Measurements from ENCODE around the gene MTSS2.
A peak's percentile ranks its signal among the peaks of the same experiment; 100 is the strongest.

The MTSS2 gene

GRCh38 chr16:70695331-70696070, 9.6 kb upstream of the MTSS2 start:
- no peak overlapping the region for H3K4me3 Mint-ChIP-seq
- H3K36me3 Mint-ChIP-seq: peaks cover 34% of the 10 kb centered on the region
- no peaks in the 10 kb centered on the region for H3K27me3 Mint-ChIP-seq
- no peaks in the 10 kb centered on the region for H3K9me3 Mint-ChIP-seq
- no peak overlapping the region for H3K27ac Mint-ChIP-seq
- no peak for ATAC-seq
- no peaks in the 10 kb centered on the region for H3K4me1 Mint-ChIP-seq

- Mint-ChIP-seq H3K27ac (no peak overlapping the region), H3K27me3 (no peaks in the 10 kb centered on the region), H3K4me1 (no peaks in the 10 kb centered on the region), H3K4me3 (no peak overlapping the region), H3K36me3 (peaks cover 34% of the 10 kb centered on the region), H3K9me3 (no peaks in the 10 kb centered on the region)
- ATAC-seq: no peak
Measured at GRCh38 chr16:70694868-70695218, 9.0 kb upstream of the MTSS2 start.

GRCh38 chr16:70694088-70694867, 8.4 kb upstream of the MTSS2 start:
- Mint-ChIP-seq H3K9me3 (no peaks in the 10 kb centered on the region), H3K4me3 (no peak overlapping the region), H3K36me3 (peaks cover 33% of the 10 kb centered on the region), H3K27me3 (no peaks in the 10 kb centered on the region), H3K4me1 (no peaks in the 10 kb centered on the region), H3K27ac (no peak overlapping the region)
- ATAC-seq: no peak

- Mint-ChIP-seq H3K4me1 (no peaks in the 10 kb centered on the region), H3K27ac (no peak overlapping the region), H3K36me3 (peaks cover 27% of the 10 kb centered on the region), H3K27me3 (no peaks in the 10 kb centered on the region), H3K4me3 (no peak overlapping the region), H3K9me3 (no peaks in the 10 kb centered on the region)
- ATAC-seq: no peak
Measured at GRCh38 chr16:70692873-70693671, 7.2 kb upstream of the MTSS2 start.

- Mint-ChIP-seq H3K36me3 (peaks cover 27% of the 10 kb centered on the region), H3K4me1 (no peaks in the 10 kb centered on the region), H3K27me3 (no peaks in the 10 kb centered on the region), H3K9me3 (no peaks in the 10 kb centered on the region), H3K27ac (no peak overlapping the region), H3K4me3 (no peak overlapping the region)
- no peak for ATAC-seq
Measured at GRCh38 chr16:70692130-70692872, 6.4 kb upstream of the MTSS2 start.

- H3K27me3 Mint-ChIP-seq: no peaks in the 10 kb centered on the region
- no peak for ATAC-seq
- H3K9me3 Mint-ChIP-seq: no peaks in the 10 kb centered on the region
- H3K27ac Mint-ChIP-seq: no peak overlapping the region
- peaks cover 3% of the 10 kb centered on the region for H3K4me1 Mint-ChIP-seq
- no peak overlapping the region for H3K4me3 Mint-ChIP-seq
- peaks cover 29% of the 10 kb centered on the region for H3K36me3 Mint-ChIP-seq
Measured at GRCh38 chr16:70691223-70692129, 5.6 kb upstream of the MTSS2 start.

- Mint-ChIP-seq H3K4me1 (peaks cover 5% of the 10 kb centered on the region), H3K27ac (no peak overlapping the region), H3K9me3 (no peaks in the 10 kb centered on the region), H3K36me3 (peaks cover 22% of the 10 kb centered on the region), H3K27me3 (no peaks in the 10 kb centered on the region), H3K4me3 (no peak overlapping the region)
- ATAC-seq: no peak
Measured at GRCh38 chr16:70689970-70690891, 4.4 kb upstream of the MTSS2 start.

GRCh38 chr16:70689035-70689969, 3.4 kb upstream of the MTSS2 start:
- peaks cover 20% of the 10 kb centered on the region for H3K36me3 Mint-ChIP-seq
- H3K9me3 Mint-ChIP-seq: no peaks in the 10 kb centered on the region
- peaks cover 5% of the 10 kb centered on the region for H3K4me1 Mint-ChIP-seq
- no peak for ATAC-seq
- no peak overlapping the region for H3K27ac Mint-ChIP-seq
- no peak overlapping the region for H3K4me3 Mint-ChIP-seq
- no peaks in the 10 kb centered on the region for H3K27me3 Mint-ChIP-seq

GRCh38 chr16:70688246-70688742, 2.4 kb upstream of the MTSS2 start:
- Mint-ChIP-seq H3K27me3 (no peaks in the 10 kb centered on the region), H3K27ac (no peak overlapping the region), H3K36me3 (peaks cover 18% of the 10 kb centered on the region), H3K9me3 (no peaks in the 10 kb centered on the region), H3K4me1 (peaks cover 5% of the 10 kb centered on the region), H3K4me3 (no peak overlapping the region)
- no peak for ATAC-seq

GRCh38 chr16:70687671-70688245, 1.9 kb upstream of the MTSS2 start:
- Mint-ChIP-seq H3K9me3 (no peaks in the 10 kb centered on the region), H3K4me1 (peaks cover 5% of the 10 kb centered on the region), H3K27ac (no peak overlapping the region), H3K27me3 (no peaks in the 10 kb centered on the region), H3K4me3 (no peak overlapping the region), H3K36me3 (peaks cover 12% of the 10 kb centered on the region)
- ATAC-seq: no peak

GRCh38 chr16:70687102-70687511, 1.3 kb upstream of the MTSS2 start:
- Mint-ChIP-seq H3K36me3 (peaks cover 11% of the 10 kb centered on the region), H3K27ac (no peak overlapping the region), H3K4me1 (peaks cover 5% of the 10 kb centered on the region), H3K9me3 (no peaks in the 10 kb centered on the region), H3K27me3 (no peaks in the 10 kb centered on the region), H3K4me3 (no peak overlapping the region)
- peak; percentile 1 for ATAC-seq

Data from stimulated activated memory B cell treated with anti-CD40 and anti-IgM and Interleukin-4, amounts not matched to agents 10 μg/mL and 1 μg/mL and 100 μg/mL, for 72 hours (primary cell).